Effector memory CD4-positive, alpha-beta T cell (primary cell): ENCODE data around the gene L1CAM.

ENCODE experiments used
- DNase-seq, 3 donors: peaks; one replicate each; pipeline ENCODE4 v3.0.0-alpha.2; 2020
- H3K27ac ChIP-seq: 2 replicates; pipeline ENCODE4 v1.7.0; 2013; ENCODE audit warnings: mild to moderate bottlenecking, low read length, moderate library complexity; ENCODE audit not compliant: insufficient read depth, poor library complexity, severe bottlenecking
- H3K27me3 ChIP-seq: replicated peaks from 2 replicates; pipeline ENCODE4 v1.7.0; 2013; ENCODE audit warnings: mild to moderate bottlenecking, low read length; ENCODE audit not compliant: insufficient read depth, control insufficient read depth, poor library complexity, severe bottlenecking
- H3K36me3 ChIP-seq: 2 replicates; pipeline ENCODE4 v1.7.0; 2013; ENCODE audit warnings: mild to moderate bottlenecking, low read length, moderate library complexity; ENCODE audit not compliant: control insufficient read depth, insufficient read depth
- H3K4me1 ChIP-seq: 2 replicates; pipeline ENCODE4 v1.7.0; 2013; ENCODE audit warnings: low read length, mild to moderate bottlenecking; ENCODE audit not compliant: control insufficient read depth, insufficient read depth, poor library complexity, severe bottlenecking
- H3K4me3 ChIP-seq: 2 replicates; pipeline ENCODE4 v1.7.0; 2013; ENCODE audit warnings: low read length, low read depth, mild to moderate bottlenecking; ENCODE audit not compliant: insufficient read depth, poor library complexity, severe bottlenecking
- H3K9me3 ChIP-seq: 2 replicates; pipeline ENCODE4 v1.7.0; 2013; ENCODE audit warnings: mild to moderate bottlenecking, low read length, moderate library complexity; ENCODE audit not compliant: control insufficient read depth

L1CAM gene

DNA sequence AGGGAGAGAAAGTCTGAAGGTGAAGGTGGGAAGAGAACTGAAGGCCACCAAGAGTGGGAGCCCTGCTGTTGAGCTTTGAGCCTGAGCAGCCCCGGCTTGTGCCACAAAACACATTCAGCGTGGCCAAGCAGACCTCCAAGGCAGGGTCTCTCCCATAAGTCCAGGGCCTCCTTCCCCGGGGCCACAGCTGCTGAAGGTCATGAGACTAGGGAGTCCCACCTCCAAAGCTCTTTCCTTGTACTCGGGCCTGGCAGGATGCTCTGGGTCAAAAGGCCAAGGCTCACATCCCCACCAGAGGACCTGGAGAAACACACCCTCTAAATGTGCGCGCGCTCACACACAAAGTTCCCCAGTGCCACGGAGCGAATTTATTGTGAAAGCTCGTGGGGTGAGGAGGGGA lies 43.6 kb upstream of the L1CAM start:
- peaks cover 8% of the 10 kb centered on the region for H3K36me3 ChIP-seq
- peaks cover 20% of the 10 kb centered on the region for H3K4me1 ChIP-seq
- H3K4me3 ChIP-seq = no peak overlapping the region
- H3K27ac ChIP-seq = no peak overlapping the region
- DNase-seq = no peak
- H3K9me3 ChIP-seq = no peaks in the 10 kb centered on the region
- no peaks in the 10 kb centered on the region for H3K27me3 ChIP-seq

GRCh38 chrX:153928846-153929245 lies 42.9 kb upstream of the L1CAM start:
- H3K27me3 ChIP-seq = no peaks in the 10 kb centered on the region
- no peak overlapping the region for H3K4me3 ChIP-seq
- no peak for DNase-seq
- H3K9me3 ChIP-seq = no peaks in the 10 kb centered on the region
- peak overlapping the region; percentile 45 for H3K27ac ChIP-seq
- peaks cover 20% of the 10 kb centered on the region for H3K4me1 ChIP-seq
- peaks cover 8% of the 10 kb centered on the region for H3K36me3 ChIP-seq

GRCh38 chrX:153927922-153928760 lies 42.2 kb upstream of the L1CAM start:
- peak; percentile 90 to 95 (median 90) for DNase-seq
- peak overlapping the region; percentile 98 for H3K27ac ChIP-seq
- H3K4me1 ChIP-seq = peaks cover 24% of the 10 kb centered on the region
- H3K36me3 ChIP-seq = peaks cover 8% of the 10 kb centered on the region
- H3K4me3 ChIP-seq = peak overlapping the region; percentile 60
- no peaks in the 10 kb centered on the region for H3K9me3 ChIP-seq
- H3K27me3 ChIP-seq = no peaks in the 10 kb centered on the region

DNA sequence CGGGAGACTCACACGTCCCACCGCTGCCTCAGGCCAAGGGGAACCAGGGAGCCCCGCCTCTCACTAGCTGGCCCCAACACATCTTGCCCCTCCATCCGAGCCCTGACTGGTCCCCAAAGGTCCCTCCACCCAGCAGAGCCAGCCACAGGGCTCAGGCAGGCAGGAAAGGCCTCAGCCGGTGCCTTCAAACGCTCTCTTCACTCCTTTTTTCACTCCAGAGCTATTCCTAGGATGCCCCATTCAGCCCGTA lies 41.6 kb upstream of the L1CAM start:
- DNase-seq = no peak
- H3K9me3 ChIP-seq = no peaks in the 10 kb centered on the region
- H3K4me1 ChIP-seq = peaks cover 29% of the 10 kb centered on the region
- peak overlapping the region; percentile 98 for H3K27ac ChIP-seq
- no peaks in the 10 kb centered on the region for H3K27me3 ChIP-seq
- H3K36me3 ChIP-seq = peaks cover 8% of the 10 kb centered on the region
- H3K4me3 ChIP-seq = peak overlapping the region; percentile 60

DNA sequence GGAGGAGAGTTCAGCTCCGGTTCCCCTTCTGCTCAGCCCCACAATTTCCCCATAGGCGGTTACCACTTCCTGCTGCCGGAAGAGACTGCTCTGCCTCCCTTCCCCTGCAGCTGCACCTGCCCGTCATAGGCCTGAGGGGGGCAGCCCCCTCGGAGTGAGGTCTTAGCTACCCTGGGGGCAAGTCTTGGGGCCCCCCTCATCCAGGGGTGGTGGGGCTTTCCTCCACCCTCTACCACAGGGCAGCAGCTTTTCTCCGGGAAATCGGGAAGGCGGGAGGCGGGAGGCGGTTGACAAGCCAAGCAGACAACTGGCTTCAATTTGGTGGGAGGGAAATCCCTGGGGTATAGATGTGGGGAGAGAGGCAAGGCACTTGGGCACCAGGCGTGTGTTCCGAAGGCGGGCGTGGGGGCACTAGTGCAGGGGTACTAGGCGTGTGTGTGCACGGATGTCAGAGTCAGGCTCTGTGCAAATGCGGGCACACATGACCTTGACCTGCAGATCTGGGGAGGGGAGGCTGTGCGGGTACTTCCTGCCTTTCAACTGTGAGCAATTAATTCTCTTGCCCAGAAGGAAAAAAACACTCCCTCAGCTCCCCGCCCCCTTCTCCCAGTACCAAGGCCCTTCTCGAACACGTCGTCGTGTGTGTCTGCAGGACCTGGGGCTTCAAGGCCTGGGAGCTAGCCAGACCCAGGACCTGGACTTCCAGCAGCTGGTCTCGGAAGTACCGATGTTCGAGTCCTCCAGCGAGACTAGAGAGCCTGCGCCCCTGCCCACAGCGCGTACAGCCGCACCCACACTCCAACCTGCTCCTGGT lies 41.1 kb upstream of the L1CAM start:
- peak; percentile 71 to 79 (median 74) for DNase-seq
- Histone ChIP-seq H3K9me3 (no peaks in the 10 kb centered on the region), H3K4me1 (peaks cover 34% of the 10 kb centered on the region), H3K27me3 (no peaks in the 10 kb centered on the region), H3K27ac (peak overlapping the region; percentile 98), H3K4me3 (peak overlapping the region; percentile 60), H3K36me3 (peaks cover 3% of the 10 kb centered on the region)

GRCh38 chrX:153926552-153926857 lies 40.5 kb upstream of the L1CAM start:
- Histone ChIP-seq H3K27me3 (no peaks in the 10 kb centered on the region), H3K9me3 (no peaks in the 10 kb centered on the region), H3K4me3 (peak overlapping the region; percentile 60), H3K36me3 (no peaks in the 10 kb centered on the region), H3K4me1 (peaks cover 40% of the 10 kb centered on the region), H3K27ac (peak overlapping the region; percentile 98)
- DNase-seq = no peak

DNA sequence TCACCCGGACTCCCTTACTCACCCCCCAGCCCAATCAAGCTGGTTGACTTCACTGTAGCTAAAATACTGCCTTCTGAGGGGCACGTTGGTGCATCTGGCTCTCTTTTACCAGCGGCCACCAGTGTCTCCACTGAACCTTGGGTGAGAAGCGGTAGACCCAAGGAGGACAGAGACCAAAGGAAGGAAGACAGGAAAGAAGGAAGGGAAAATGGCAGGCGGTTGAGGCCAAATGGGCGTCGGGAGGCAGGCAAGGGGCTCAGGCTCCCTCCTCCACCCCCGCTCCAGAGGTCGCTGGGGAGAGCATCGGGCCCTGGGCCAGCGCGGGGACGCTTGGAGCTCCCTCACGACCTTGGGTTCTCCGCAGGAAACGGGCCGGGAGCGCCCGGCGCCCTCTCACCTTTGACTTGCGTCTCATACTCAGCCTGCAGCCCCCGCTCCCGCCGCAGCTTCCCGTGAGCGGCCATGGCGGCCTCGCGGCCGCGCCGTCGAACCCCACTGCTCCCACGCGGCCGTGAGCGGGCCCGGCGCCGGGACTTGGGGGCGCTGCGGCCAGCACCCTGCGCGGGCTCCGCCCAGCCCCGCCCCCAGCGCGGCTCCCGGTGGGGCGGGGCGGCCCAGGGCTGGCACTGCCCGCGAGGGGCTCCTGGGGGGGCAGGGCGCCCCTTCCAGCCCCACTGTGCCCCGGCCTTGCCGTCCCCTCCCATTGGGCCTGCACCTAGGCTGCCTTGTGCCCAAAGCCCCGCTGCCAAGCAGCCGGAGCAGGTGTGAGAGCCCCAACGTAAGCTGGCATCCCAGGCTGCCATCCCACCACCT lies 40.0 kb upstream of the L1CAM start, which contains the start of gene ARHGAP4:
ARHGAP4 (minus strand) TSS at position 526 of the 813 bp plus-strand sequence; CDS start at position 464, 62 bp downstream.
- DNase-seq = peak; percentile 16 to 25 (median 24)
- Histone ChIP-seq H3K4me1 (peaks cover 40% of the 10 kb centered on the region), H3K9me3 (no peaks in the 10 kb centered on the region), H3K27me3 (no peaks in the 10 kb centered on the region), H3K27ac (peak within 1 kb of the TSS; percentile 98), H3K36me3 (no peaks in the 10 kb centered on the region), H3K4me3 (peak within 1 kb of the TSS; percentile 60)

- Histone ChIP-seq H3K4me3 (peak overlapping the region; percentile 51), H3K27ac (peak overlapping the region; percentile 98), H3K27me3 (no peaks in the 10 kb centered on the region), H3K36me3 (peaks cover 4% of the 10 kb centered on the region), H3K9me3 (no peaks in the 10 kb centered on the region), H3K4me1 (peaks cover 40% of the 10 kb centered on the region)
- no peak for DNase-seq
Measured at GRCh38 chrX:153925387-153925738, 39.4 kb upstream of the L1CAM start.

DNA sequence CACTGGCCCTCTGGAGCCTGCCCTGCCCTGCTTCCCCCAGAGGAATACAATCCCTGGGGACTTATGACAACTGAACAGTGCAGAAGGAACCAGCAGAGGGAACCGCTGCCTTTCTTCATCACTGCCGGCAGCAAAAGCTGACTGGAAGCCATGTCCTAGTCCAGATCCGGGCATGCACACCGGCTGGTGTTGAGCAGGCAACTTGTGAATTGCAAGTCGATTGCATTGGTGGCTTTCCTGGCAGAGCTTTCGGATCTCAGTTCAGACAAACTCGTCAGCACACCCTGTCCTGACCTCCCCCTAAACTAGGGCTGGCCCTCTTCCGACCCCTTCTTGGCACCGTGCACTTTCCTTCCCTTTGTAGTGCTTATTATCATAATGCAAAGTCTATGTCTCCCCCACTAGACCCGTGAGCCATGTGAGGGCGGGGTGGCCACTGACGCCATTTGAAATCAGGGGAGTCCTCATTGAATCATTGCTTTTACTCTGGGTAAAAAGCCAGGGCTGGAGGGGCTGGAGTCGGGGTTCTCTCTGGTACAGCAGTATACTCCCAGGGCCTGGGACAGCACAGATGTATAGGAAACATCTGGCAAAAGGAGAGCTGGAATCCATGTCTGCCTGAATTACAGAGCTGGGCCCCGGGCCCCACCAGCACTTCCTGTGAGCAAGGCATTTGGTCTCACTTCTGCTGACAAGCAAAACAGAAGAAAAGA lies 38.3 kb upstream of the L1CAM start:
- DNase-seq = peak in 2 of 3 donors; percentile 26 to 35
- H3K27ac ChIP-seq = peak overlapping the region; percentile 98
- no peaks in the 10 kb centered on the region for H3K27me3 ChIP-seq
- H3K4me1 ChIP-seq = peaks cover 39% of the 10 kb centered on the region
- no peaks in the 10 kb centered on the region for H3K9me3 ChIP-seq
- peak overlapping the region; percentile 51 for H3K4me3 ChIP-seq
- H3K36me3 ChIP-seq = peaks cover 7% of the 10 kb centered on the region
